ENCODE measurements around the gene GBP7.

Gene GBP7

DNA sequence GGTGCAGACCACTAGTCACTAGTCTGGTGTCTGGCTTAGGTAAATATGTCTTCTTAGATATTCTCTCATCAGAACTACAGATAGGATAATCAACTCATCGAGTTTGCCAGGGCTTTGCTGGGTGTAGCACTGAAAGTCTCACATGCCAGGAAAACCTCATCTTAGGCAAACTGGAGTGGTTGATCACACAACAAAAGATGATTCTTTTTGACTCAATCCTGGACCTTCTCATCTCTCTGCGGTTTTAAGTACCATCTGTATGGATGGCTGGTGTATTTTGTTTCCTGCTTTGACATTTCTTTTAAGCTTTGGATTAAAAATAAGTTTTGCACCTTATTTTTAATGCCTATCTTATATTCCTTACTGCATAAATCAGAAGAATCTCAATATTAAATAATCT, 61.1 kb downstream of the GBP7 start:
- DNase-seq (ENCODE audit: low spot score), result no peak

DNA sequence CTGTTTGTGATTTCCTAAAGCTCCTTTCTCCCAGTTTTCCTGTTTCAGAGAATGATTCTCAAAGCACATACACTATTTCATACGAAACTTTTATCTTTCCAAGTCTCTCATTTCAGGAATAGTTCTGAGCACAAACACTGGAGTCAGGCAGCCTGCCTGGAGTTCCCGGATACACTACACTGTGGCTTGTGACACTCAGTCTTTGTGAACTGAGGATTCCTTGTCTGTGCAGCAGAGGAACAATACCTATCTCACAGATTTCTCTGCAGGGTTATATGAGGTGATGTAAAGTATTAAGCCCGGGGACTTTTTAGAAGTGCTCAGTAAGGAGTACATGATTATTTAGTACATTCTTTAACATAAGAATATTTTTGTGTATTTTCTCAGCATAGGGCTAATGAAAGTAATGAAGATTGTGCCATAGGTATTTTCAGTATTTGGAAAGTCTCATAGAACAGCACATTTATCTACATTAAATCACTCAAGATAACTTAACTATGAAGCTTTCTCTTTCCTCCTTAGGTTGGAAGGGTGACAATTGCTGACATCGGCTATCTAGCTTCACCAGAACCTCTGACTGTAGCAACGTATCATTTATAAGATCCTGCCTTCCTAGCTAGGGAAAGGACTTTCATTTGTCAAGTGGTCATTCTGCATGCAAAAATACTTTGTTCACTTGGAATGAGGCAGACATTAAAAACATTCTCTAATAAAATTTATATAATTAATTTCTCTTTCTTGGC, 62.8 kb downstream of the GBP7 start:
- no peak for DNase-seq (ENCODE audit: low spot score)

GRCh38 chr1:89104687-89105086, 71.1 kb downstream of the GBP7 start:
- DNase-seq (ENCODE audit: low spot score), result no peak

- DNase-seq (ENCODE audit: low spot score), result no peak
Measured at GRCh38 chr1:89104147-89104546, 71.7 kb downstream of the GBP7 start.

DNA sequence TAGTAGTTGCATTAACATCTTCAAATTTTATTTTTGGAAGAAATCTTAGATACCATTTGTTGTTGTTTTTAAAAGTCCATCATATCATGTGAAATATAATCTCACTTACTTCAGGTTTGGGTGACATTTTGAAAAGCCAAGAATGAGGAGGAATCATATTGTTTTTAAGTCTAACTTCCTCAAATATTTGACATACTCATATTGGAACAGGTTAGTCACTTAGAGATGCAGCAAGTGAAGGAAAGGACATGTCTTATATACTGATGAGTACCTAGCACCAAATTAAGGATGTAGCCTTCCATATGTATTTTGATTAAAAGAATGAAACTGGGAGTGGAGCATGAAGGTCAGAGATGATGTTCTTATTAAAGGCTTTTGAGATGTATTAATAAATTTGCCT, 73.8 kb downstream of the GBP7 start:
- no peak for DNase-seq (ENCODE audit: low spot score)

- no peak for DNase-seq (ENCODE audit: low spot score)
Measured at GRCh38 chr1:89100412-89100811, 75.4 kb downstream of the GBP7 start.

- no peak for DNase-seq (ENCODE audit: low spot score)
Measured at GRCh38 chr1:89098857-89099256, 76.9 kb downstream of the GBP7 start.

GRCh38 chr1:89095737-89096136, 80.1 kb downstream of the GBP7 start:
- no peak for DNase-seq (ENCODE audit: low spot score)

DNA sequence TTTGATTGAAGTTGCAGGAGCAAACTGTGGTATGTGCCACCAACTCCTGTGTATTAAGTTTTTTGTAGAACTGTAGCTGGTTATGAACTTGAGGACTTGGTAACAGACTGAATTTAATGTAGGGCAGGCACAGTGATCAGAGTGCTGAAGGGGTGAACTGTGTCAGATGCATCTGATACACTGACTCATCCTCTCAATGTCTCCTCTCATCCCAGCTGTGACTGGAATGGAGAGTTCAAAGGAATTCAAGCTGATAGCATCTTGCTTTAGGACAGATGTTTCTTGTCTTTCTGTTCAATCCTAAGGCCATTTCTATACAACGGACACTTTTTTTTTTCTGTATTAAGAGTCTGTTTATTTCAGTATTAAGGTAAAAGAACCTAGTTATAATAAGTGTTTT, 85.8 kb downstream of the GBP7 start:
- no peak for DNase-seq (ENCODE audit: low spot score)

DNA sequence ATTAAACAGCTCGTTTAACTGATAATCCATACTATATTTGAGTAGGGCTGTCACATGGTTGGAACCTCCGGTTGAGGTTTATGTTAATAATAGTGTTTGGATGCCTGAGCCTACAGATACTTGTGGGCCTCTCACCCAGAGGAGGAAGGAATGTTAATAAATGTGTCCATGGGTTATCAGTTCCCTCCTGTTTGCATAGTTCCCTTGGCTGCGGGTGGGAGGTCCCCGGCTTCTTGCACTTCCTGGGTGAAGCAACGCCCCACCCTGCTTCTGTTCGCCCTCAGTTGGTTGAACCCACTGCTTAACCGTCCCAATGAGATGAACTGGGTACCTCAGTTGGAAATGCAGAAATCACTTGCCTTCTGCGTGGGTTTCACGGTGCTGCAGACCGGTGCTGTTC, 87.2 kb downstream of the GBP7 start:
- DNase-seq (ENCODE audit: low spot score), result no peak

DNA sequence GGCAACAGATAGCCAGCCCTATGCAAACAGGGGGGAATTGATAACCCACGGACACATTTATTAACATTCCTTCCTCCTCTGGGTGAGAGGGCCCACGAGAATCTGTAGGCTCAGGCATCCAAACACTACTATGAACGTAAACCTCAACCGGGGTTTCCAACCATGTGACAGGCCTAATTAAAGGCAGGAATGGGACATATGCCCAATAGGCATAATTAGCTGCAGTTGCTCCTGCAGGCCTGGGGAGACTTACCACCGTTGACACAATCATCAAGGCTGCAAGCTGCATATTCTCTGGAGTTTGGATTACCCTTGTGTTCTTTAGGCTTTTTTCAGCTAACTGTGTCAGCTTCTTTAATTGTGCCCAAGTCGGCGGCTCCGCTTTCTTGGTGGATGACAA, 88.6 kb downstream of the GBP7 start:
- DNase-seq (ENCODE audit: low spot score), result no peak

- DNase-seq (ENCODE audit: low spot score), result peak; percentile 27
Measured at GRCh38 chr1:89085781-89086180, 90.0 kb downstream of the GBP7 start.

Data from LoVo (cell line).